Osteoblast (primary cell): ENCODE data around the gene DIRAS1. TPM values are rescaled to one million over a fixed set of nuclear protein-coding genes. Genes with fewer than 3 reads are reported as not detected.

Experiments used
- DNase-seq: peaks from one replicate; pipeline ENCODE4 v3.0.0; 2011; ENCODE audit warnings: low spot score, mixed read lengths; ENCODE audit not compliant: insufficient read length; ENCODE audit errors: missing footprints
- H2AFZ ChIP-seq: 2 replicates; pipeline ENCODE4 v1.6.0; 2011; ENCODE audit warnings: mild to moderate bottlenecking, low read length
- H3K27ac ChIP-seq: 2 replicates; pipeline ENCODE4 v1.5.1; 2011; ENCODE audit warnings: mild to moderate bottlenecking, low read depth, low read length, moderate library complexity
- H3K27me3 ChIP-seq: 2 replicates; pipeline ENCODE4 v1.6.0; 2012; ENCODE audit warnings: mild to moderate bottlenecking, control low read depth, inconsistent platforms, low read length, moderate library complexity; ENCODE audit not compliant: insufficient read depth
- H3K36me3 ChIP-seq: 2 replicates; pipeline ENCODE4 v1.5.1; 2011; ENCODE audit warnings: mild to moderate bottlenecking, low read length, control low read depth, moderate library complexity; ENCODE audit not compliant: insufficient read depth
- H3K4me1 ChIP-seq: 2 replicates; pipeline ENCODE4 v1.5.1; 2011; ENCODE audit warnings: mild to moderate bottlenecking, low read length, control low read depth, moderate library complexity; ENCODE audit not compliant: insufficient read depth
- H3K4me2 ChIP-seq: 2 replicates; pipeline ENCODE4 v1.6.0; 2011; ENCODE audit warnings: mild to moderate bottlenecking, low read length; ENCODE audit not compliant: insufficient read depth
- H3K4me3 ChIP-seq: fragments of 200-600 bp; sonication (generic); 3 replicates; pipeline ENCODE4 v1.5.1; 2012; ENCODE audit warnings: mild to moderate bottlenecking, low read length, inconsistent platforms; ENCODE audit not compliant: insufficient read depth
- H3K79me2 ChIP-seq: 2 replicates; pipeline ENCODE4 v1.6.0; 2012; ENCODE audit warnings: mild to moderate bottlenecking, low read length, control low read depth, inconsistent platforms; ENCODE audit not compliant: insufficient read depth
- H3K9me3 ChIP-seq: 2 replicates; pipeline ENCODE4 v1.5.1; 2011; ENCODE audit warnings: low read depth, low read length, control low read depth
- H4K20me1 ChIP-seq: 2 replicates; pipeline ENCODE4 v1.6.0; 2012; ENCODE audit warnings: mild to moderate bottlenecking, low read length, control low read depth; ENCODE audit not compliant: insufficient read depth
- CTCF ChIP-seq: IDR thresholded peaks from 2 replicates; pipeline ENCODE4 v1.5.1; 2011; ENCODE audit warnings: mild to moderate bottlenecking, low read depth, low read length, moderate library complexity; ENCODE audit errors: extremely low read depth
- total RNA-seq: library from RNA; depleted of rRNA; stranded (reverse); fragments of >200 nt; gene quantifications from 2 replicates; pipeline ENCODE4 v1.2.3, GENCODE V29; 2012

DIRAS1 gene
- total RNA-seq, 1 donor, result 14.8 TPM

- TF ChIP-seq CTCF, result peak; percentile 19
- Histone ChIP-seq H3K36me3 (no peaks in the 10 kb centered on the region), H3K27ac (peak overlapping the region; percentile 69), H3K4me1 (peaks cover 18% of the 10 kb centered on the region), H3K79me2 (no peaks in the 10 kb centered on the region), H2AFZ (no peak overlapping the region), H4K20me1 (no peaks in the 10 kb centered on the region), H3K9me3 (no peaks in the 10 kb centered on the region), H3K4me2 (no peak overlapping the region), H3K27me3 (peaks cover 17% of the 10 kb centered on the region), H3K4me3 (no peak overlapping the region)
- peak; percentile 88 for DNase-seq
Observed at GRCh38 chr19:2724148-2724557, 3.0 kb upstream of the DIRAS1 start.

GRCh38 chr19:2723747-2724146 is 2.6 kb upstream of the DIRAS1 start:
- Histone ChIP-seq H3K4me3 (no peak overlapping the region), H3K4me2 (peak overlapping the region; percentile 30), H3K79me2 (no peaks in the 10 kb centered on the region), H4K20me1 (no peaks in the 10 kb centered on the region), H3K27me3 (peaks cover 17% of the 10 kb centered on the region), H3K9me3 (no peaks in the 10 kb centered on the region), H3K36me3 (no peaks in the 10 kb centered on the region), H3K4me1 (peaks cover 18% of the 10 kb centered on the region), H2AFZ (peak overlapping the region; percentile 79), H3K27ac (peak overlapping the region; percentile 69)
- DNase-seq, result no peak
- no peak for TF ChIP-seq CTCF

- peaks cover 18% of the 10 kb centered on the region for H3K4me1 ChIP-seq
- no peaks in the 10 kb centered on the region for H3K79me2 ChIP-seq
- H3K9me3 ChIP-seq, result no peaks in the 10 kb centered on the region
- H2AFZ ChIP-seq, result peak overlapping the region; percentile 79
- H3K36me3 ChIP-seq, result no peaks in the 10 kb centered on the region
- peaks cover 17% of the 10 kb centered on the region for H3K27me3 ChIP-seq
- peak; percentile 90 for DNase-seq
- H4K20me1 ChIP-seq, result no peaks in the 10 kb centered on the region
- H3K4me2 ChIP-seq, result peak overlapping the region; percentile 30
- peak overlapping the region; percentile 28 for H3K4me3 ChIP-seq
- TF ChIP-seq CTCF, result no peak
- peak overlapping the region; percentile 69 for H3K27ac ChIP-seq
Observed at GRCh38 chr19:2723345-2723715, 2.2 kb upstream of the DIRAS1 start.

GRCh38 chr19:2722541-2723344 is 1.6 kb upstream of the DIRAS1 start:
- peak overlapping the region; percentile 23 for H3K4me3 ChIP-seq
- H3K36me3 ChIP-seq, result no peaks in the 10 kb centered on the region
- no peaks in the 10 kb centered on the region for H3K79me2 ChIP-seq
- peaks cover 18% of the 10 kb centered on the region for H3K4me1 ChIP-seq
- peaks cover 17% of the 10 kb centered on the region for H3K27me3 ChIP-seq
- peak overlapping the region; percentile 69 for H3K27ac ChIP-seq
- peak; percentile 100 for DNase-seq
- no peak for TF ChIP-seq CTCF
- peak overlapping the region; percentile 50 for H3K4me2 ChIP-seq
- no peaks in the 10 kb centered on the region for H4K20me1 ChIP-seq
- H3K9me3 ChIP-seq, result no peaks in the 10 kb centered on the region
- peak overlapping the region; percentile 79 for H2AFZ ChIP-seq
